IMR-90 (cell line): ENCODE data around the gene CDC34. TPM values are rescaled to one million over a fixed set of nuclear protein-coding genes. Genes with fewer than 3 reads are reported as not detected.
A peak's percentile ranks its signal among the peaks of the same experiment; 100 is the strongest.

Source experiments
- ATAC-seq: fragments of 200-7000 bp; cut with Tn5 transposase; 2 replicates; pipeline ENCODE4 v1.9.1; 2020; ENCODE audit warnings: low read depth, mild to moderate bottlenecking, moderate library complexity
- BruUV-seq: library from RNA; stranded (reverse); fragments of 400-500 nt; replicated peaks from 2 replicates; lab custom pipeline; 2021; lab: Mats Ljungman, UMichigan
- CTCF ChIA-PET: fragments of 300-600 bp; formaldehyde crosslinking; extraction: SDS; loops from one replicate; lab custom pipeline; 2021; ENCODE audit warnings: antibody characterized with exemption; lab: Yijun Ruan, JAX
- POLR2A ChIA-PET: fragments of 300-600 bp; sonication (Branson Sonifier 250); formaldehyde crosslinking; loops from one replicate; lab custom pipeline; 2022; ENCODE audit warnings: antibody characterized with exemption; ENCODE audit not compliant: unreplicated experiment; lab: Charles Lee
- DNase-seq: peaks from one replicate; pipeline ENCODE4 v3.0.0; 2013
- H2AFZ ChIP-seq: replicated peaks from 2 replicates; pipeline ENCODE3; 2013; ENCODE audit warnings: low read length, mild to moderate bottlenecking; ENCODE audit not compliant: poor library complexity
- H2AK5ac ChIP-seq: 2 replicates; pipeline ENCODE4 v1.6.1; 2013; ENCODE audit warnings: low read depth, low read length, inconsistent platforms
- H2AK9ac ChIP-seq: replicated peaks from 2 replicates; pipeline ENCODE3; 2013; ENCODE audit warnings: mild to moderate bottlenecking, low read depth, low read length, moderate library complexity; ENCODE audit not compliant: poor library complexity
- H2BK120ac ChIP-seq: 2 replicates; pipeline ENCODE4 v1.6.1; 2013; ENCODE audit warnings: low read depth, low read length, inconsistent platforms
- H2BK15ac ChIP-seq: 3 replicates; pipeline ENCODE4 v1.6.1; 2013; ENCODE audit warnings: low read depth, low read length, inconsistent platforms
- H2BK20ac ChIP-seq: 2 replicates; pipeline ENCODE4 v1.6.1; 2013; ENCODE audit warnings: low read depth, mild to moderate bottlenecking, inconsistent platforms, low read length, moderate library complexity
- H2BK5ac ChIP-seq: 2 replicates; pipeline ENCODE4 v1.6.1; 2013; ENCODE audit warnings: mild to moderate bottlenecking, low read depth, low read length, inconsistent platforms; ENCODE audit not compliant: poor library complexity, severe bottlenecking
- H3K14ac ChIP-seq: replicated peaks from 2 replicates; pipeline ENCODE4 v1.6.1; 2013; ENCODE audit warnings: low read depth, low read length, inconsistent platforms
- H3K18ac ChIP-seq: 2 replicates; pipeline ENCODE4 v1.6.1; 2013; ENCODE audit warnings: low read depth, low read length, control low read depth
- H3K23ac ChIP-seq: 2 replicates; pipeline ENCODE4 v1.6.1; 2013; ENCODE audit warnings: low read depth, low read length, inconsistent platforms
- H3K27ac ChIP-seq: 2 replicates; pipeline ENCODE4 v1.5.1; 2013; ENCODE audit warnings: mild to moderate bottlenecking, control low read depth, low read length; ENCODE audit not compliant: insufficient read depth
- H3K27me3 ChIP-seq: 2 replicates; pipeline ENCODE4 v1.6.1; 2013; ENCODE audit warnings: low read length; ENCODE audit not compliant: control insufficient read depth, insufficient read depth
- H3K36me3 ChIP-seq: 2 replicates; pipeline ENCODE4 v1.6.1; 2013; ENCODE audit warnings: low read length, mixed read lengths; ENCODE audit not compliant: control insufficient read depth, insufficient read depth
- H3K4ac ChIP-seq: 2 replicates; pipeline ENCODE4 v1.6.1; 2013; ENCODE audit warnings: low read depth, low read length, inconsistent platforms
- H3K4me1 ChIP-seq: 2 replicates; pipeline ENCODE4 v1.6.1; 2013; ENCODE audit warnings: low read length, mixed read lengths; ENCODE audit not compliant: control insufficient read depth, insufficient read depth
- H3K4me2 ChIP-seq: 2 replicates; pipeline ENCODE4 v1.6.1; 2013; ENCODE audit warnings: low read depth, mild to moderate bottlenecking, control low read depth, low read length, moderate library complexity
- H3K4me3 ChIP-seq: 2 replicates; pipeline ENCODE4 v1.5.1; 2013; ENCODE audit warnings: low read depth, mild to moderate bottlenecking, control low read depth, low read length, moderate library complexity; ENCODE audit not compliant: insufficient read depth
- H3K56ac ChIP-seq: 2 replicates; pipeline ENCODE4 v1.6.1; 2013; ENCODE audit warnings: low read length, inconsistent platforms; ENCODE audit not compliant: insufficient read depth; ENCODE audit errors: extremely low read depth
- H3K79me1 ChIP-seq, 2 experiments: 2 replicates each; pipeline ENCODE4 v1.6.1; 2013; ENCODE audit warnings: low read length in 2 of 2, inconsistent platforms in 1 of 2, low read depth in 1 of 2
- H3K9ac ChIP-seq: 2 replicates; pipeline ENCODE4 v1.6.1; 2013; ENCODE audit warnings: low read depth, low read length, control low read depth
- H3K9me1 ChIP-seq: 2 replicates; pipeline ENCODE4 v1.6.1; 2013; ENCODE audit warnings: low read length, inconsistent platforms; ENCODE audit not compliant: insufficient read depth
- H3K9me3 ChIP-seq: 2 replicates; pipeline ENCODE4 v1.6.1; 2013; ENCODE audit warnings: low read length; ENCODE audit not compliant: control insufficient read depth, insufficient read depth
- H4K20me1 ChIP-seq: 2 replicates; pipeline ENCODE4 v1.6.1; 2013; ENCODE audit warnings: low read length, inconsistent platforms; ENCODE audit not compliant: insufficient read depth
- H4K5ac ChIP-seq: 2 replicates; pipeline ENCODE4 v1.6.1; 2013; ENCODE audit warnings: mild to moderate bottlenecking, low read depth, low read length, control low read depth
- H4K8ac ChIP-seq, 2 experiments: 2 replicates each; pipeline ENCODE4 v1.6.1; 2013; ENCODE audit warnings: low read depth in 2 of 2, low read length in 2 of 2, control low read depth in 1 of 2, inconsistent platforms in 1 of 2
- H4K91ac ChIP-seq: 2 replicates; pipeline ENCODE4 v1.6.1; 2013; ENCODE audit warnings: low read depth, low read length, inconsistent platforms; ENCODE audit not compliant: insufficient read depth
- CEBPB ChIP-seq: IDR thresholded peaks from 2 replicates; pipeline ENCODE4 v1.6.1; 2012; ENCODE audit warnings: low read depth, low read length, improper control_type of control experiment
- CHD1 ChIP-seq: IDR thresholded peaks from 2 replicates; pipeline ENCODE4 v1.6.1; 2012; ENCODE audit warnings: low read depth, low read length, improper control_type of control experiment
- ELK1 ChIP-seq: fragments of 150-350 bp; IDR thresholded peaks from 2 replicates; pipeline ENCODE4 v1.6.1; 2016; ENCODE audit warnings: low read depth, mild to moderate bottlenecking, low read length, moderate library complexity, borderline replicate concordance
- FOS ChIP-seq: fragments of 150-350 bp; IDR thresholded peaks from 2 replicates; pipeline ENCODE4 v1.6.1; 2016; ENCODE audit warnings: low read depth, low read length
- MAFK ChIP-seq: IDR thresholded peaks from 2 replicates; pipeline ENCODE4 v1.6.1; 2012; ENCODE audit warnings: low read depth, low read length, improper control_type of control experiment
- MAZ ChIP-seq: IDR thresholded peaks from 2 replicates; pipeline ENCODE4 v1.6.1; 2012; ENCODE audit warnings: low read depth, mild to moderate bottlenecking, low read length, improper control_type of control experiment, moderate library complexity, borderline replicate concordance
- MXI1 ChIP-seq: IDR thresholded peaks from 2 replicates; pipeline ENCODE4 v1.6.1; 2012; ENCODE audit warnings: low read depth, mild to moderate bottlenecking, low read length, moderate library complexity, borderline replicate concordance
- NFE2L2 ChIP-seq: fragments of 150-350 bp; IDR thresholded peaks from 2 replicates; pipeline ENCODE4 v1.6.1; 2016; ENCODE audit warnings: low read depth, mild to moderate bottlenecking, low read length
- POLR2A ChIP-seq: IDR thresholded peaks from 2 replicates; pipeline ENCODE4 v1.6.1; 2012; ENCODE audit warnings: mild to moderate bottlenecking, low read depth, low read length
- RAD21 ChIP-seq: IDR thresholded peaks from 2 replicates; pipeline ENCODE4 v1.6.1; 2012; ENCODE audit warnings: low read length, improper control_type of control experiment
- RFX5 ChIP-seq: IDR thresholded peaks from 2 replicates; pipeline ENCODE4 v1.8.0; 2012; ENCODE audit warnings: low read depth, mild to moderate bottlenecking, low read length, moderate library complexity
- SMC3 ChIP-seq: fragments of 150-350 bp; IDR thresholded peaks from 2 replicates; pipeline ENCODE4 v1.6.1; 2016; ENCODE audit warnings: low read depth, mild to moderate bottlenecking, antibody characterized with exemption, low read length, moderate library complexity
- USF2 ChIP-seq: fragments of 150-350 bp; IDR thresholded peaks from 2 replicates; pipeline ENCODE4 v1.6.1; 2017; ENCODE audit warnings: mild to moderate bottlenecking, antibody characterized with exemption, low read length, low read depth
- WGBS, 2 experiments: methylation state at CpG; one replicate each; pipeline versions ENCODE4 v1.1.5 to v1.1.7; 2013; ENCODE audit warnings: missing lambda C conversion rate in 2 of 2; ENCODE audit not compliant: insufficient read length in 1 of 2; ENCODE audit errors: extremely low coverage in 2 of 2; 5-methylcytosine and 5-hydroxymethylcytosine counted together
- dilution Hi-C: fragments of 300-500 bp; cut with HindIII; formaldehyde crosslinking; loops from one replicate; pipeline ENCODE4 v1.14.3; 2018; ENCODE audit warnings: low sequenced_read_pairs; ENCODE audit not compliant: unreplicated experiment
- in situ Hi-C: fragments of 300-500 bp; cut with MboI; formaldehyde crosslinking; loops from 3 replicates; pipeline ENCODE4 v1.14.3; 2019; ENCODE audit warnings: low sequenced_read_pairs, inconsistent platforms, mixed read lengths
- intact Hi-C: fragments of 100-400 bp; cut with micrococcal nuclease; formaldehyde crosslinking; loops from 2 replicates; pipeline ENCODE4 v1.10.0; 2022
- polyA plus RNA-seq, 3 experiments: library from polyadenylated mRNA; depleted of rRNA; stranded (reverse); fragments of >200 nt; gene quantifications; 2 replicates each; pipeline ENCODE4 v1.2.3, GENCODE V29; 2012; ENCODE audit warnings: low replicate concordance in 1 of 3
- total RNA-seq: library from RNA; depleted of rRNA; stranded (reverse); fragments of >200 nt; gene quantifications from 2 replicates; pipeline ENCODE4 v1.2.3, GENCODE V29; 2012

The CDC34 gene
- total and polyA plus RNA-seq, 2 of the 4 experiments (the other 2 are of a cell fraction): 35.7 to 68.9 TPM

GRCh38 chr19:489418-490196, 42.0 kb upstream of the CDC34 start:
- Histone ChIP-seq H3K27me3 (peaks cover 8% of the 10 kb centered on the region; the same call in 1 of the 2 replicates), H4K8ac (peak overlapping the region; percentile 29 to 95; a peak in 3 of 4 replicates), H3K4me1 (peaks cover 4% of the 10 kb centered on the region; the same call in 1 of the 2 replicates), H3K14ac (peak overlapping the region; percentile 96), H4K91ac (peak overlapping the region; percentile 75), H4K20me1 (no peaks in the 10 kb centered on the region), H4K5ac (peak overlapping the region; percentile 88), H3K27ac (peak overlapping the region; percentile 60), H2AK9ac (peak overlapping the region; percentile 97), H3K36me3 (no peaks in the 10 kb centered on the region), H3K4me3 (peak overlapping the region; percentile 85), H2AK5ac (peak overlapping the region; percentile 73), H2BK15ac (no peak overlapping the region), H3K23ac (peak overlapping the region; percentile 59), H3K56ac (no peak overlapping the region), H3K9ac (peak overlapping the region; percentile 77), H3K9me1 (peaks cover 4% of the 10 kb centered on the region; the same call in 1 of the 2 replicates), H3K4ac (peak overlapping the region; percentile 86), H3K18ac (no peak overlapping the region; the same call in 1 of the 2 replicates), H3K79me1 (peaks cover 0 to 7% of the 10 kb centered on the region in 2 experiments; a peak in 1 of 4 replicates), H2BK5ac (peak overlapping the region; percentile 57), H2AFZ (peak overlapping the region; percentile 97), H2BK120ac (no peak overlapping the region; the same call in 1 of the 2 replicates), H2BK20ac (no peak overlapping the region), H3K4me2 (peak overlapping the region; percentile 98), H3K9me3 (no peaks in the 10 kb centered on the region)
- no TSS peak for BruUV-seq
- DNase-seq (peak; percentile 8), ATAC-seq (peak; percentile 53)
- TF ChIP-seq NFE2L2 (no peak), SMC3 (no peak), RAD21 (no peak), ELK1 (no peak), FOS (no peak), CHD1 (no peak), MAZ (no peak), MAFK (no peak), CEBPB (no peak), USF2 (no peak), MXI1 (no peak), RFX5 (no peak), POLR2A (no peak)
- POLR2A ChIA-PET: no interaction called here
- in situ Hi-C loops (no loop called here), intact Hi-C loops (loop anchor here (10.0 kb wide), 1 partner anchor 145 kb away; the partner anchor contains the start of gene MIER2), dilution Hi-C loops (no loop called here)
- 16% methylated on average over 14 of the region's 61 CpGs; no CpG with 5 or more reads in 1 of the 2 experiments for WGBS, 2 experiments
- CTCF ChIA-PET: interaction anchor here (2.0 kb wide), 1 partner anchor 17 kb away, joined by 7 read pairs; no protein-coding TSS in a partner anchor
